T-cell (primary cell): Measurements from ENCODE around the gene SETD4. TPM values are rescaled to one million over a fixed set of nuclear protein-coding genes. Genes with fewer than 3 reads are reported as not detected.

Source experiments
- total RNA-seq, 35 experiments: library from RNA in 6 of 35; stranded (reverse) in 6 of 35; fragments of 120-200 nt in 1 of 35; gene quantifications; one replicate each; pipeline versions ENCODE4 v1.2.1 to v1.2.4 and lab custom pipeline; 2013 to 2026

The SETD4 gene
- total RNA-seq, 5 donors from 2014 or later (not counting 1 experiment from before 2014, with no cell fraction given), result 16.5 to 36.4 (median 30.3) TPM

Other genes with a start within 250 kb of the SETD4 start
- gene CBR1, start 9.5 kb upstream of the SETD4 start, total RNA-seq, result 10 to 100 TPM in 4 of 5 donors, 1 to 10 TPM in 1; 5.1 to 40.3 (median 21.1) TPM
- gene CBR3, start 74.6 kb upstream of the SETD4 start, total RNA-seq, result 10 to 100 TPM in 2 of 5 donors, 1 to 10 TPM in 2, under 1 TPM in 1; 0.85 to 16.1 (median 8.1) TPM
- gene DOP1B, start 96.3 kb upstream of the SETD4 start, total RNA-seq, result 10 to 100 TPM; 18.4 to 26.3 (median 23.1) TPM